Keratinocyte (primary cell): ENCODE results near the gene ADAMTS17. TPM values are rescaled to one million over a fixed set of nuclear protein-coding genes. Genes with fewer than 3 reads are reported as not detected.

Source experiments
- DNase-seq: peaks from one replicate; pipeline ENCODE4 v3.0.0-alpha.2; 2011; ENCODE audit warnings: low read depth, missing footprints, low spot score
- FAIRE-seq: peaks from 2 replicates; lab custom pipeline; 2011; peaks lifted over from hg19 to GRCh38; lab: Jason Lieb, UNC
- H2AFZ ChIP-seq: 2 replicates; pipeline ENCODE4 v1.6.0; 2012; ENCODE audit warnings: low read length, control low read depth, inconsistent platforms; ENCODE audit not compliant: control insufficient read depth
- H3K27ac ChIP-seq: 2 replicates; pipeline ENCODE4 v1.5.1; 2011; ENCODE audit warnings: low read length; ENCODE audit not compliant: control insufficient read depth, insufficient read depth
- H3K27me3 ChIP-seq: 3 replicates; pipeline ENCODE4 v1.6.0; 2011; ENCODE audit warnings: low read length; ENCODE audit not compliant: control insufficient read depth, insufficient read depth; ENCODE audit errors: extremely low read depth
- H3K36me3 ChIP-seq, 2 experiments: 2 replicates in 1 of 2; 3 replicates in 1 of 2; pipeline ENCODE4 v1.5.1; 2011; ENCODE audit warnings: low read length in 2 of 2, mild to moderate bottlenecking in 1 of 2; ENCODE audit not compliant: control insufficient read depth in 2 of 2, insufficient read depth in 2 of 2; ENCODE audit errors: extremely low read depth in 1 of 2
- H3K4me1 ChIP-seq: 3 replicates; pipeline ENCODE4 v1.5.1; 2011; ENCODE audit warnings: low read length; ENCODE audit not compliant: control insufficient read depth, insufficient read depth; ENCODE audit errors: extremely low read depth
- H3K4me2 ChIP-seq: 3 replicates; pipeline ENCODE4 v1.6.0; 2011; ENCODE audit warnings: low read depth, low read length; ENCODE audit not compliant: control insufficient read depth, insufficient read depth; ENCODE audit errors: extremely low read depth
- H3K4me3 ChIP-seq, 3 experiments: fragments of 200-600 bp in 1 of 3; sonication (generic) in 1 of 3; 2 replicates in 2 of 3; 3 replicates in 1 of 3; pipeline ENCODE4 v1.5.1; 2011 to 2016; ENCODE audit warnings: low read length in 3 of 3, mild to moderate bottlenecking in 3 of 3, control low read depth in 2 of 3, inconsistent platforms in 1 of 3, low read depth in 1 of 3, mixed read lengths in 1 of 3, mixed run types in 1 of 3, moderate library complexity in 1 of 3; ENCODE audit not compliant: control insufficient read depth in 2 of 3, insufficient read depth in 2 of 3; ENCODE audit errors: extremely low read depth in 1 of 3
- H3K79me2 ChIP-seq: 2 replicates; pipeline ENCODE4 v1.6.0; 2012; ENCODE audit warnings: low read length; ENCODE audit not compliant: control insufficient read depth, insufficient read depth
- H3K9ac ChIP-seq: 3 replicates; pipeline ENCODE4 v1.6.0; 2011; ENCODE audit warnings: low read length; ENCODE audit not compliant: control insufficient read depth, insufficient read depth; ENCODE audit errors: extremely low read depth
- H3K9me1 ChIP-seq: 3 replicates; pipeline ENCODE4 v1.6.0; 2011; ENCODE audit warnings: low read length; ENCODE audit not compliant: control insufficient read depth, insufficient read depth; ENCODE audit errors: extremely low read depth
- H3K9me3 ChIP-seq: 2 replicates; pipeline ENCODE4 v1.5.1; 2012; ENCODE audit warnings: low read depth, low read length; ENCODE audit not compliant: control insufficient read depth
- H4K20me1 ChIP-seq: 3 replicates; pipeline ENCODE4 v1.6.0; 2011; ENCODE audit warnings: low read length; ENCODE audit not compliant: control insufficient read depth, insufficient read depth; ENCODE audit errors: extremely low read depth
- CTCF ChIP-seq, 3 experiments: IDR thresholded peaks in 1 of 3; conservative IDR thresholded peaks in 1 of 3; optimal IDR thresholded peaks in 1 of 3; 2 replicates in 2 of 3; 3 replicates in 1 of 3; pipeline versions ENCODE3 to v1.5.1; 2011; ENCODE audit warnings: low read length in 3 of 3, mild to moderate bottlenecking in 3 of 3, moderate library complexity in 2 of 3, control low read depth in 1 of 3, inconsistent platforms in 1 of 3; ENCODE audit not compliant: insufficient read depth in 2 of 3; ENCODE audit errors: extremely low read depth in 1 of 3
- EZH2 ChIP-seq: IDR thresholded peaks from one replicate; pipeline ENCODE4 v1.6.1; 2012; ENCODE audit warnings: inconsistent platforms, mild to moderate bottlenecking, low read length, moderate library complexity
- dilution Hi-C: fragments of 300-500 bp; cut with MboI; formaldehyde crosslinking; loops from one replicate; pipeline ENCODE4 v1.7.0; 2020; ENCODE audit warnings: low sequenced_read_pairs; ENCODE audit not compliant: extremely low pct_ligation_motif_present
- polyA plus RNA-seq, 5 experiments: library from polyadenylated mRNA; depleted of rRNA in 3 of 5; stranded (reverse) in 3 of 5; stranded (forward) in 1 of 5; unstranded in 1 of 5; fragments of >200 nt; gene quantifications; 1 replicate in 1 of 5; 2 replicates in 3 of 5; 3 replicates in 1 of 5; pipeline versions ENCODE4 v1.2.1 to v1.2.3, GENCODE V29; 2011 to 2012; ENCODE audit warnings: missing spikeins in 2 of 5, low read depth in 1 of 5, low replicate concordance in 1 of 5

ADAMTS17 gene
- polyA plus RNA-seq, 1 donor (not counting 4 experiments of a cell fraction or from before 2014, with no cell fraction given): 0.18 TPM

GRCh38 chr15:100022806-100023205 lies 319.0 kb downstream of the ADAMTS17 start:
- Histone ChIP-seq H3K9ac (no peak overlapping the region), H3K9me3 (peaks cover 2% of the 10 kb centered on the region), H3K4me1 (peaks cover 11% of the 10 kb centered on the region), H3K79me2 (no peaks in the 10 kb centered on the region), H3K27ac (no peak overlapping the region), H4K20me1 (no peaks in the 10 kb centered on the region), H2AFZ (no peak overlapping the region), H3K9me1 (no peaks in the 10 kb centered on the region), H3K4me2 (no peak overlapping the region), H3K36me3 (no peaks in the 10 kb centered on the region), H3K4me3 (no peak overlapping the region), H3K27me3 (peaks cover 11% of the 10 kb centered on the region)
- DNase-seq (no peak), FAIRE-seq (no peak)
- dilution Hi-C loops: no loop called here
- TF ChIP-seq EZH2 (no peak), CTCF (optimal IDR thresholded peaks at IDR 0.05 in 1 of 3, IDR thresholded peaks at IDR 0.05 in 1 of 3, conservative IDR thresholded peaks at IDR 0.05 in 1 of 3; ENCODE audit: extremely low read depth in 1 of 3, insufficient read depth in 2 of 3, low read length in 3 of 3) (no peak)

- Histone ChIP-seq H2AFZ (no peak overlapping the region), H3K4me2 (no peak overlapping the region)
- no peak for DNase-seq
Observed at GRCh38 chr15:100022391-100022790, 319.4 kb downstream of the ADAMTS17 start.

More at GRCh38 chr15:100022391-100022790, 319.4 kb downstream of the ADAMTS17 start:
- no peaks in the 10 kb centered on the region for H3K36me3 ChIP-seq
- peaks cover 11% of the 10 kb centered on the region for H3K27me3 ChIP-seq
- no peaks in the 10 kb centered on the region for H3K9me3 ChIP-seq
- no peak for TF ChIP-seq EZH2
- TF ChIP-seq CTCF (optimal IDR thresholded peaks at IDR 0.05 in 1 of 3, IDR thresholded peaks at IDR 0.05 in 1 of 3, conservative IDR thresholded peaks at IDR 0.05 in 1 of 3; ENCODE audit: extremely low read depth in 1 of 3, insufficient read depth in 2 of 3, low read length in 3 of 3): no peak
- FAIRE-seq: no peak
- H3K79me2 ChIP-seq: no peaks in the 10 kb centered on the region
- H4K20me1 ChIP-seq: no peaks in the 10 kb centered on the region
- H3K9ac ChIP-seq: no peak overlapping the region
- no peaks in the 10 kb centered on the region for H3K9me1 ChIP-seq
- peaks cover 14% of the 10 kb centered on the region for H3K4me1 ChIP-seq
- no peak overlapping the region for H3K27ac ChIP-seq
- H3K4me3 ChIP-seq: no peak overlapping the region
- dilution Hi-C loops: no loop called here
